Occipital lobe (tissue), 2 donors: ENCODE measurements around the gene GMPPA. TPM values are rescaled to one million over a fixed set of nuclear protein-coding genes. Genes with fewer than 3 reads are reported as not detected.

Experiments
- DNase-seq: peaks from one replicate; lab custom pipeline; 2025; lab: John Stamatoyannopoulos, UW
- total RNA-seq: library from RNA; depleted of rRNA; stranded (reverse); fragments of >200 nt; gene quantifications from one replicate; pipeline ENCODE4 v1.2.3, GENCODE V29; 2014

Gene GMPPA
- total RNA-seq, 1 donor from 2014 or later, result 7.5 TPM

GRCh38 chr2:219519526-219519916 is 20.8 kb downstream of the GMPPA start:
- no peak for DNase-seq

GRCh38 chr2:219520079-219520478 is 21.4 kb downstream of the GMPPA start:
- DNase-seq, result no peak

- DNase-seq, result no peak
Observed at GRCh38 chr2:219521066-219521880, 22.6 kb downstream of the GMPPA start.

- DNase-seq, result no peak
Observed at GRCh38 chr2:219522111-219523030, 23.7 kb downstream of the GMPPA start.

- no peak for DNase-seq
Observed at GRCh38 chr2:219523031-219523671, 24.5 kb downstream of the GMPPA start.

- DNase-seq, result no peak
Observed at GRCh38 chr2:219524817-219525216, 26.1 kb downstream of the GMPPA start.

- DNase-seq, result no peak
Observed at GRCh38 chr2:219525533-219526232, 27.0 kb downstream of the GMPPA start.

- DNase-seq, result no peak
Observed at GRCh38 chr2:219526320-219527075, 27.8 kb downstream of the GMPPA start.

GRCh38 chr2:219527076-219527394 is 28.3 kb downstream of the GMPPA start:
- no peak for DNase-seq

- no peak for DNase-seq
Observed at GRCh38 chr2:219527472-219527871, 28.8 kb downstream of the GMPPA start.

GRCh38 chr2:219530048-219530963 is 31.6 kb downstream of the GMPPA start:
- DNase-seq, result peak; percentile 83

GRCh38 chr2:219531639-219532377 is 33.1 kb downstream of the GMPPA start:
- no peak for DNase-seq

- no peak for DNase-seq
Observed at GRCh38 chr2:219532378-219532649, 33.6 kb downstream of the GMPPA start.

- no peak for DNase-seq
Observed at GRCh38 chr2:219533930-219534661, 35.4 kb downstream of the GMPPA start.

GRCh38 chr2:219536425-219536824 is 37.7 kb downstream of the GMPPA start:
- DNase-seq, result no peak

- no peak for DNase-seq
Observed at GRCh38 chr2:219536967-219537366, 38.3 kb downstream of the GMPPA start.

GRCh38 chr2:219537657-219538488 is 39.2 kb downstream of the GMPPA start:
- no peak for DNase-seq
